ENCODE measurements around the gene SECISBP2L. TPM values are rescaled to one million over a fixed set of nuclear protein-coding genes. Genes with fewer than 3 reads are reported as not detected.
A peak's percentile ranks its signal among the peaks of the same experiment; 100 is the strongest.

The SECISBP2L gene
- total and polyA plus RNA-seq, 4 donors: 62.1 to 169 (median 85.7) TPM

- 100% methylated on average over 1 of the region's 4 CpGs for WGBS (ENCODE audit: insufficient coverage)
- no peaks in the 10 kb centered on the region for H3K9me3 ChIP-seq (ENCODE audit: control insufficient read depth, insufficient read depth, low read length)
- no peak overlapping the region for H3K4me3 ChIP-seq (ENCODE audit: low read depth, low read length)
- no peak overlapping the region for H3K27ac ChIP-seq (ENCODE audit: low read depth, low read length)
- peaks cover 2% of the 10 kb centered on the region for H3K36me3 ChIP-seq (ENCODE audit: control insufficient read depth, insufficient read depth, low read length)
- DNase-seq (ENCODE audit: low read depth in 4 of 6, low spot score in 6 of 6): no peak
- peaks cover 4% of the 10 kb centered on the region for H3K4me1 ChIP-seq (ENCODE audit: control insufficient read depth, insufficient read depth, low read length)
- no peaks in the 10 kb centered on the region for H3K27me3 ChIP-seq (ENCODE audit: control insufficient read depth, insufficient read depth, low read length)
Observed at GRCh38 chr15:48984811-48985352, 61.4 kb downstream of the SECISBP2L start.

- no peak overlapping the region for H3K27ac ChIP-seq (ENCODE audit: low read depth, low read length)
- no peaks in the 10 kb centered on the region for H3K9me3 ChIP-seq (ENCODE audit: control insufficient read depth, insufficient read depth, low read length)
- H3K4me1 ChIP-seq (ENCODE audit: control insufficient read depth, insufficient read depth, low read length): peaks cover 4% of the 10 kb centered on the region
- H3K36me3 ChIP-seq (ENCODE audit: control insufficient read depth, insufficient read depth, low read length): peaks cover 2% of the 10 kb centered on the region
- no peaks in the 10 kb centered on the region for H3K27me3 ChIP-seq (ENCODE audit: control insufficient read depth, insufficient read depth, low read length)
- 91% methylated on average over 3 of the region's 7 CpGs for WGBS (ENCODE audit: insufficient coverage)
- no peak overlapping the region for H3K4me3 ChIP-seq (ENCODE audit: low read depth, low read length)
- no peak for DNase-seq (ENCODE audit: low read depth in 4 of 6, low spot score in 6 of 6)
Observed at GRCh38 chr15:48984021-48984710, 62.1 kb downstream of the SECISBP2L start.

- Histone ChIP-seq H3K27ac (ENCODE audit: low read depth, low read length) (no peak overlapping the region), H3K9me3 (ENCODE audit: control insufficient read depth, insufficient read depth, low read length) (no peaks in the 10 kb centered on the region), H3K4me1 (ENCODE audit: control insufficient read depth, insufficient read depth, low read length) (peaks cover 4% of the 10 kb centered on the region), H3K27me3 (ENCODE audit: control insufficient read depth, insufficient read depth, low read length) (no peaks in the 10 kb centered on the region), H3K36me3 (ENCODE audit: control insufficient read depth, insufficient read depth, low read length) (peaks cover 2% of the 10 kb centered on the region), H3K4me3 (ENCODE audit: low read depth, low read length) (no peak overlapping the region)
- DNase-seq (ENCODE audit: low read depth in 4 of 6, low spot score in 6 of 6): no peak
- 74% methylated on average over 4 of the region's 5 CpGs for WGBS (ENCODE audit: insufficient coverage)
Observed at GRCh38 chr15:48983300-48983699, 62.9 kb downstream of the SECISBP2L start.

- Histone ChIP-seq H3K4me1 (ENCODE audit: control insufficient read depth, insufficient read depth, low read length) (peaks cover 7% of the 10 kb centered on the region), H3K4me3 (ENCODE audit: low read depth, low read length) (no peak overlapping the region), H3K27ac (ENCODE audit: low read depth, low read length) (no peak overlapping the region), H3K27me3 (ENCODE audit: control insufficient read depth, insufficient read depth, low read length) (no peaks in the 10 kb centered on the region), H3K9me3 (ENCODE audit: control insufficient read depth, insufficient read depth, low read length) (no peaks in the 10 kb centered on the region), H3K36me3 (ENCODE audit: control insufficient read depth, insufficient read depth, low read length) (no peaks in the 10 kb centered on the region)
- whole genome bisulfite sequencing (ENCODE audit: insufficient coverage): 60% methylated on average over 3 of the region's 4 CpGs
- no peak for DNase-seq (ENCODE audit: low read depth in 4 of 6, low spot score in 6 of 6)
Observed at GRCh38 chr15:48981941-48982340, 64.3 kb downstream of the SECISBP2L start.

- no peaks in the 10 kb centered on the region for H3K9me3 ChIP-seq (ENCODE audit: control insufficient read depth, insufficient read depth, low read length)
- no peak overlapping the region for H3K4me3 ChIP-seq (ENCODE audit: low read depth, low read length)
- peak overlapping the region; percentile 43 for H3K27ac ChIP-seq (ENCODE audit: low read depth, low read length)
- 100% methylated on average over 1 of the region's 2 CpGs for WGBS (ENCODE audit: insufficient coverage)
- H3K36me3 ChIP-seq (ENCODE audit: control insufficient read depth, insufficient read depth, low read length): no peaks in the 10 kb centered on the region
- DNase-seq (ENCODE audit: low read depth in 4 of 6, low spot score in 6 of 6): no peak
- peaks cover 17% of the 10 kb centered on the region for H3K4me1 ChIP-seq (ENCODE audit: control insufficient read depth, insufficient read depth, low read length)
- H3K27me3 ChIP-seq (ENCODE audit: control insufficient read depth, insufficient read depth, low read length): no peaks in the 10 kb centered on the region
Observed at GRCh38 chr15:48978638-48979037, 67.6 kb downstream of the SECISBP2L start.

- peaks cover 17% of the 10 kb centered on the region for H3K4me1 ChIP-seq (ENCODE audit: control insufficient read depth, insufficient read depth, low read length)
- H3K27me3 ChIP-seq (ENCODE audit: control insufficient read depth, insufficient read depth, low read length): no peaks in the 10 kb centered on the region
- DNase-seq (ENCODE audit: low read depth in 4 of 6, low spot score in 6 of 6): no peak
- H3K4me3 ChIP-seq (ENCODE audit: low read depth, low read length): peak overlapping the region; percentile 57
- no peaks in the 10 kb centered on the region for H3K36me3 ChIP-seq (ENCODE audit: control insufficient read depth, insufficient read depth, low read length)
- no peaks in the 10 kb centered on the region for H3K9me3 ChIP-seq (ENCODE audit: control insufficient read depth, insufficient read depth, low read length)
- WGBS (ENCODE audit: insufficient coverage): 51% methylated on average over 11 of the region's 17 CpGs
- peak overlapping the region; percentile 95 for H3K27ac ChIP-seq (ENCODE audit: low read depth, low read length)
Observed at GRCh38 chr15:48976444-48977088, 69.7 kb downstream of the SECISBP2L start.

- Histone ChIP-seq H3K27ac (ENCODE audit: low read depth, low read length) (peak overlapping the region; percentile 95), H3K27me3 (ENCODE audit: control insufficient read depth, insufficient read depth, low read length) (no peaks in the 10 kb centered on the region), H3K4me3 (ENCODE audit: low read depth, low read length) (peak overlapping the region; percentile 57), H3K36me3 (ENCODE audit: control insufficient read depth, insufficient read depth, low read length) (no peaks in the 10 kb centered on the region), H3K9me3 (ENCODE audit: control insufficient read depth, insufficient read depth, low read length) (no peaks in the 10 kb centered on the region), H3K4me1 (ENCODE audit: control insufficient read depth, insufficient read depth, low read length) (peaks cover 17% of the 10 kb centered on the region)
- under 1% methylated on average over 50 of the region's 53 CpGs for WGBS (ENCODE audit: insufficient coverage)
- DNase-seq (ENCODE audit: low read depth in 4 of 6, low spot score in 6 of 6): peak; percentile 77 to 97 (median 79)
Observed at GRCh38 chr15:48975472-48976419, 70.5 kb downstream of the SECISBP2L start.

- DNase-seq (ENCODE audit: low read depth in 4 of 6, low spot score in 6 of 6): peak in 3 of 6 donors; percentile 24 to 72 (median 49)
- peaks cover 17% of the 10 kb centered on the region for H3K4me1 ChIP-seq (ENCODE audit: control insufficient read depth, insufficient read depth, low read length)
- H3K36me3 ChIP-seq (ENCODE audit: control insufficient read depth, insufficient read depth, low read length): no peaks in the 10 kb centered on the region
- H3K9me3 ChIP-seq (ENCODE audit: control insufficient read depth, insufficient read depth, low read length): no peaks in the 10 kb centered on the region
- H3K27ac ChIP-seq (ENCODE audit: low read depth, low read length): peak overlapping the region; percentile 95
- 31% methylated on average over 1 of the region's 2 CpGs for WGBS (ENCODE audit: insufficient coverage)
- H3K27me3 ChIP-seq (ENCODE audit: control insufficient read depth, insufficient read depth, low read length): no peaks in the 10 kb centered on the region
- H3K4me3 ChIP-seq (ENCODE audit: low read depth, low read length): no peak overlapping the region
Observed at GRCh38 chr15:48974882-48975281, 71.4 kb downstream of the SECISBP2L start.

- no peak overlapping the region for H3K27ac ChIP-seq (ENCODE audit: low read depth, low read length)
- H3K36me3 ChIP-seq (ENCODE audit: control insufficient read depth, insufficient read depth, low read length): no peaks in the 10 kb centered on the region
- H3K4me1 ChIP-seq (ENCODE audit: control insufficient read depth, insufficient read depth, low read length): peaks cover 17% of the 10 kb centered on the region
- DNase-seq (ENCODE audit: low read depth in 4 of 6, low spot score in 6 of 6): no peak
- H3K9me3 ChIP-seq (ENCODE audit: control insufficient read depth, insufficient read depth, low read length): no peaks in the 10 kb centered on the region
- 94% methylated on average over 34 of the region's 35 CpGs for WGBS (ENCODE audit: insufficient coverage)
- no peak overlapping the region for H3K4me3 ChIP-seq (ENCODE audit: low read depth, low read length)
- H3K27me3 ChIP-seq (ENCODE audit: control insufficient read depth, insufficient read depth, low read length): no peaks in the 10 kb centered on the region
Observed at GRCh38 chr15:48972750-48973503, 73.3 kb downstream of the SECISBP2L start.

All from spinal cord (tissue), 10 donors.